ENCODE measurements around the gene ATP2B2. TPM values are rescaled to one million over a fixed set of nuclear protein-coding genes. Genes with fewer than 3 reads are reported as not detected.

The ATP2B2 gene
- total RNA-seq, 1 experiment from 2014 or later = 0.22 TPM

DNA sequence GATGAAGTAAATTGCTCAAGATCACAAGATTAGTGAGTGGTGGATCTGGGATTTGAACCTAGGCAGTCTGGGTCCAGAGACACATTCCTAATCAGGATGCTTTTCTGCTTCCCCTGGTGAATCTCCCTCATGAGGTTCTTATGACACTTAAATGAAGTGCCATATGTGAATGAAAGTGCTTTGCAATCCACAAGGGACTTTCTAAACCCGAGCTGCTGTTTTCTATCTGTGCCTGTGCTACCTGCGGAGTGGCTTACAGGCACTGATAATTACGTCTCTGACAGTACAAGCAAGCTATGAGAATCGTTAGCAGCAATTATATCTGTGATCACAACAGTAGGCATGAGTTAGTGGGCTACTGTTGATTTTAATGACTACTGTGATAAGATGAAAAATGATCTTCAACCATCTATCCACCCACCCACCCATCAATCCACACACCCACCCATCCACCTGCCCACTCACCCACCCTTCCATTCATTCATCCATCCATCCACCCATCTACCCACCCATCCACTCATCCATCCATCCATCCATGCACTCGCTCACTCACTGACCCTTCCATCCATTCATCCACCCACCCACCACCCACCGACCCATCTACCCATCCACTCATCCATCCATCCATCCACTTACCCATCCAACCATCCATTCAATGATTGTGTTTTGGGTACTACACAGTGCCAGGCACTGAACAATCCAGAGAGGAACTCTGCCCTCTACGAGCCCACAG, 51.8 kb downstream of the ATP2B2 start:
- Histone ChIP-seq H3K9me2 (replicated peaks; ENCODE audit: insufficient read depth, low read length) (no peaks in the 10 kb centered on the region), H3K9me3 (ENCODE audit: low read length) (no peaks in the 10 kb centered on the region), H3K9ac (ENCODE audit: low read length) (no peak overlapping the region), H2AFZ (ENCODE audit: low read length) (no peak overlapping the region), H3K36me3 (ENCODE audit: insufficient read depth, low read length) (no peaks in the 10 kb centered on the region), H4K20me1 (ENCODE audit: insufficient read depth, low read depth, low read length) (0 out of 2 replicates have a peak, but pooled peaks cover 7% of the 10 kb centered on the region), H3K27me3 (ENCODE audit: low read length) (no peaks in the 10 kb centered on the region), H3K27ac (ENCODE audit: low read length) (no peak overlapping the region), H3K4me2 (ENCODE audit: low read depth, low read length, poor library complexity, severe bottlenecking) (no peak overlapping the region), H3K4me1 (ENCODE audit: low read length) (peaks cover 44% of the 10 kb centered on the region), H3K4me3 (ENCODE audit: low read length) (no peak overlapping the region), H3K79me2 (ENCODE audit: low read length) (no peaks in the 10 kb centered on the region)
- no peak for DNase-seq

DNA sequence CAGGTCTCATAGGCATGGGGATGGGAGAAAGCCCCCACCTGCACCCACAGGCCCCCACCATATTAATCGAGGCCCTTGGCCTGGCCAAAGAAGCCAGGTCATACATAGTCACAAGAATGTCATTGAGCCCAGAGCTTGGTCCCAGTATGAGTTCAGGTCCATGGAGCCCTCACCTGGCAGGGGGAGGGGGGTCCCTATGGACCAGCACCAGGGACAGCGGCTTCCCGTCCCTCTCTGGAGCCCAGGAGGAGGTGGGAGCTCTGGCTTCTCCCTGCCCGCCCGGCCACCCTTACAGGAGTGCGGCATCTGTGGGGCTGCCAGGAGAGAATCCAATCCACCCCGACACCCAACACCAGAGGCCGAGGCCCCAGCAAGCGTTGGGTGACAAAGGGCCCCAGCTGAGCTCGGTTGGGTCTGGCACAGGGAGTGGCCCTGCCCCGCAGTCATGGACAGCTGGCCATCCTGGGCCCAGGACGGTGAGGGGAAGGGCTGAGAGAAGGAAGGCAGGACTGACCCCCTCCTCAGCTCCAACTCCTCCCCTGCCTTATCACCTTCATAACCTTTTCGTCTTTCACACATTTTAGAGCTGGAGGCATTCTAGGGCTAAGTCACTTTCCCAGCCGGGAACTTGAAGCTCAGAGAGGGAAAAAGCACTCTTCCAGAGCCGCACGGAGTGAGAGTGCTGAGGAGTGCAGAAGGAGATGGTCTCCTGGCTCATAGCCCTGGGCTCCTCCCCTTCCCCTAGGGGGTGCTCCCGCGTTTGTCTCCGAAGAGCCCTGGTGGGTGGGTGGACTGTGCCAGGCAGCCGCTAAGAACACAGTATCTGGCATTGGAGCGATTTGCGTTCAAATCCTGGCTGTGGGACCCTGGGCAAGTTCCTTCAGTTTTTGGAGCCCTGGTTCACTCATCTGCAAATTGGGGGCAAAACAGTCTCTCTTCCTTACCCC, 54.6 kb downstream of the ATP2B2 start:
- no peak overlapping the region for H3K9ac ChIP-seq (ENCODE audit: low read length)
- no peaks in the 10 kb centered on the region for H3K9me3 ChIP-seq (ENCODE audit: low read length)
- peaks cover 21% of the 10 kb centered on the region for H3K4me1 ChIP-seq (ENCODE audit: low read length)
- H2AFZ ChIP-seq (ENCODE audit: low read length) = no peak overlapping the region
- H3K4me3 ChIP-seq (ENCODE audit: low read length) = no peak overlapping the region
- no peaks in the 10 kb centered on the region for H3K36me3 ChIP-seq (ENCODE audit: insufficient read depth, low read length)
- no peaks in the 10 kb centered on the region for H3K9me2 ChIP-seq (replicated peaks; ENCODE audit: insufficient read depth, low read length)
- H3K27me3 ChIP-seq (ENCODE audit: low read length) = no peaks in the 10 kb centered on the region
- no peak for DNase-seq
- 0 out of 2 replicates have a peak, but pooled peaks cover 17% of the 10 kb centered on the region for H4K20me1 ChIP-seq (ENCODE audit: insufficient read depth, low read depth, low read length)
- H3K4me2 ChIP-seq (ENCODE audit: low read depth, low read length, poor library complexity, severe bottlenecking) = no peak overlapping the region
- H3K27ac ChIP-seq (ENCODE audit: low read length) = no peak overlapping the region
- H3K79me2 ChIP-seq (ENCODE audit: low read length) = no peaks in the 10 kb centered on the region

DNA sequence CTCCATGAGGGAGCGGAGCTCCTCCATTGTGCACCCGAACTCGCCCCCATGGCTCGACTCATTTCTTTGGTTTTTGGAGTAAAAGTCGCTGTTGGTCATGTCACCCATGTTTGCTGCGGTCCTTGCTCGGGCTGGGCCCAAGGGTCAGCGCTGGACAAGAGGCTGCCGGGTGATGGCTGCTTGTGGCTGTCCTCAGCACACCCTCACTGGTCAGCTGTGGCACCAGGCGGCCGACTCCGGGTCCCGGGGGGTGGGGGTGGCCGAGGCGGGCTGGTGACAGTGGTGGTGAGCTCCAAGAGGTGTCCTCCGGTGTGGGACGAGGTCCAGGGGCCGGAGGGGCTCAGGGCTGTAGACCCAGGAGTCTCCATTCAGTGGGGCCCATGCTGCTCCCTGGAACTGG, 56.0 kb downstream of the ATP2B2 start:
- DNase-seq = no peak
- no peaks in the 10 kb centered on the region for H3K36me3 ChIP-seq (ENCODE audit: insufficient read depth, low read length)
- no peak overlapping the region for H3K27ac ChIP-seq (ENCODE audit: low read length)
- no peaks in the 10 kb centered on the region for H3K27me3 ChIP-seq (ENCODE audit: low read length)
- H3K4me2 ChIP-seq (ENCODE audit: low read depth, low read length, poor library complexity, severe bottlenecking) = no peak overlapping the region
- H3K9me3 ChIP-seq (ENCODE audit: low read length) = no peaks in the 10 kb centered on the region
- no peaks in the 10 kb centered on the region for H3K9me2 ChIP-seq (replicated peaks; ENCODE audit: insufficient read depth, low read length)
- H3K4me1 ChIP-seq (ENCODE audit: low read length) = peaks cover 28% of the 10 kb centered on the region
- H3K9ac ChIP-seq (ENCODE audit: low read length) = no peak overlapping the region
- H3K4me3 ChIP-seq (ENCODE audit: low read length) = no peak overlapping the region
- H3K79me2 ChIP-seq (ENCODE audit: low read length) = no peaks in the 10 kb centered on the region
- no peak overlapping the region for H2AFZ ChIP-seq (ENCODE audit: low read length)
- H4K20me1 ChIP-seq (ENCODE audit: insufficient read depth, low read depth, low read length) = 0 out of 2 replicates have a peak, but pooled peaks cover 17% of the 10 kb centered on the region

DNA sequence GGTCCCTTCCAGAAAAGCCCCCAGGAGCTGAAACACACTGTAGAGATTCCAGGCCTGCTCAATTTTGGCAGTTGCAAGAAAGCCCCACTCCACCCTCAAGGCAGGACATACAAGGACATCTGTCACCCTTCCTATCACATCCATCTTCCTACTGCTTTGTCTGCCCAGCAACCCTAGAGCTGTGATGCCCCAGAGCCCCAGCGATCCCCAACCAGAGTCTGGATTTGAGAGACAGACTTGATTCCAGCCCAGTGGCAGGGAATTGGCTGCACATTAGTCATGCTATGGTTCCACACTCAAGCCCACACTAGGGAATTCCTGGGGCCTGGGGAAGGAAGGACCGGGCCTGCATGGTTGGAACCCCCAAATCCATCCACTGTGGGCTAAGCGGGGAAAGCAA, 56.8 kb downstream of the ATP2B2 start:
- Histone ChIP-seq H3K4me3 (ENCODE audit: low read length) (no peak overlapping the region), H3K27ac (ENCODE audit: low read length) (no peak overlapping the region)
- DNase-seq = no peak

DNA sequence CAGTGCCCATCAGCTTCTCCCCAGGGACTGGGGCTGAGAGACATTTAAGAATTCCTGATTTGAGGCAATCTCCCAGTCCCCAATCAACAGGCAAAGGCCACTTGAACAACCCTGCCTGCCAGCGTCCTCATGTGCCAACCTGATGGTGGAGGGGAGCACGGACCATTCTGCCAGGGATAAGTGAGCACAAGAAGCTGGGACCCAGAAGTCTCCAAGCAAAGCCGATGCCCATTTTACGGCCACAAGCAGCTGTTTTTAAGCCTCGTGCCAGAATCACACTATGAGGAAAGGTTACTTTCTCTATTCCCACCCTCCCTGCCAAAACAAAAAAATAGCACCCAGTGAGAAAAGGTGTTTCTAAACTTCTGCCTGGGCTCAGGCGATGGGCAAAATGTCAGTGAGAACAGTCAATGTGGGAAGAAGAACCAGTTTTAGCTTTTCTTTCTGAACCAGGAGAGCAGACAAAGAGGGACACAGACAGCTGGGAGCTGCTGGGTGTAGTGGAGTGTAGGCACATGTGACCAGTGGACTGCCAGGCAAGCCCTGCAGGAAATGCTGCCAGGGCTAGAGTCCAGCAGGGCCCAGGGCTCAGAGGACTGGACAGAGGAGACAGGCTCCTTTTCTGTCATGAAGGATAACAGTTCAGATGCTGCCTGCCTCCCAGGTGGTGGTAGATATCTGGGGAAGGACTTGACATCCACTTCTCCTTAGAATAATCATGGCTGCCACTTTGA, 57.7 kb downstream of the ATP2B2 start:
- no peak for DNase-seq
- Histone ChIP-seq H3K4me2 (ENCODE audit: low read depth, low read length, poor library complexity, severe bottlenecking) (no peak overlapping the region), H3K9me3 (ENCODE audit: low read length) (no peaks in the 10 kb centered on the region), H3K9ac (ENCODE audit: low read length) (no peak overlapping the region), H3K27ac (ENCODE audit: low read length) (no peak overlapping the region), H3K36me3 (ENCODE audit: insufficient read depth, low read length) (no peaks in the 10 kb centered on the region), H3K4me1 (ENCODE audit: low read length) (peaks cover 13% of the 10 kb centered on the region), H4K20me1 (ENCODE audit: insufficient read depth, low read depth, low read length) (0 out of 2 replicates have a peak, but pooled peaks cover 17% of the 10 kb centered on the region), H3K79me2 (ENCODE audit: low read length) (no peaks in the 10 kb centered on the region), H3K4me3 (ENCODE audit: low read length) (no peak overlapping the region), H2AFZ (ENCODE audit: low read length) (no peak overlapping the region), H3K27me3 (ENCODE audit: low read length) (no peaks in the 10 kb centered on the region), H3K9me2 (replicated peaks; ENCODE audit: insufficient read depth, low read length) (no peaks in the 10 kb centered on the region)

More for the DNA sequence above, 56.8 kb downstream of the ATP2B2 start:
- Histone ChIP-seq H3K9me2 (replicated peaks; ENCODE audit: insufficient read depth, low read length) (no peaks in the 10 kb centered on the region), H3K4me1 (ENCODE audit: low read length) (peaks cover 20% of the 10 kb centered on the region), H2AFZ (ENCODE audit: low read length) (no peak overlapping the region), H3K9me3 (ENCODE audit: low read length) (no peaks in the 10 kb centered on the region), H3K4me2 (ENCODE audit: low read depth, low read length, poor library complexity, severe bottlenecking) (no peak overlapping the region), H3K79me2 (ENCODE audit: low read length) (no peaks in the 10 kb centered on the region), H3K36me3 (ENCODE audit: insufficient read depth, low read length) (no peaks in the 10 kb centered on the region), H3K27me3 (ENCODE audit: low read length) (no peaks in the 10 kb centered on the region), H4K20me1 (ENCODE audit: insufficient read depth, low read depth, low read length) (0 out of 2 replicates have a peak, but pooled peaks cover 17% of the 10 kb centered on the region), H3K9ac (ENCODE audit: low read length) (no peak overlapping the region)

DNA sequence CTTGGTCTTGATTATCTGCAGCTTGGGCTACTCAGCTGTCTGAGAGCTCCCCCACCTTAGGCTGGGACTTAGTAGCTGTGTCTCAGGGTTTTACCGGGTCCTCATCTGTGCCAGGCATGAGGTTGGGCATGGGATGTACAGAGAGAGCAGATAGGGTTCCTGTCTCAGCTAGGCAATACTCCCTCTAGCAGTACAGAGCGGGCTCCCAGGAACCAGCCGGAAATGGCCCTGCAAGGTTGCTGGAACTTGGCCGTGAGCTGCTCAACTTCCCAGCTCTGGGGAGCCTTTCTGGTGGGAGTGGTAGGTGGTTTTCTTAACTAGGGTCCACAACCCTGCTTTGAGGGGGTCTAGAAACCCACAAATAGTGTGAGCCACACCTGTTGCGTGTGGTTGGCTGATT, 58.3 kb downstream of the ATP2B2 start:
- H2AFZ ChIP-seq (ENCODE audit: low read length) = no peak overlapping the region
- H3K9ac ChIP-seq (ENCODE audit: low read length) = no peak overlapping the region
- H3K9me3 ChIP-seq (ENCODE audit: low read length) = no peaks in the 10 kb centered on the region
- DNase-seq = no peak
- no peak overlapping the region for H3K4me3 ChIP-seq (ENCODE audit: low read length)
- no peaks in the 10 kb centered on the region for H3K9me2 ChIP-seq (replicated peaks; ENCODE audit: insufficient read depth, low read length)
- no peaks in the 10 kb centered on the region for H3K36me3 ChIP-seq (ENCODE audit: insufficient read depth, low read length)
- 0 out of 2 replicates have a peak, but pooled peaks cover 17% of the 10 kb centered on the region for H4K20me1 ChIP-seq (ENCODE audit: insufficient read depth, low read depth, low read length)
- peaks cover 13% of the 10 kb centered on the region for H3K4me1 ChIP-seq (ENCODE audit: low read length)
- H3K4me2 ChIP-seq (ENCODE audit: low read depth, low read length, poor library complexity, severe bottlenecking) = no peak overlapping the region
- no peaks in the 10 kb centered on the region for H3K79me2 ChIP-seq (ENCODE audit: low read length)
- no peaks in the 10 kb centered on the region for H3K27me3 ChIP-seq (ENCODE audit: low read length)
- no peak overlapping the region for H3K27ac ChIP-seq (ENCODE audit: low read length)

DNA sequence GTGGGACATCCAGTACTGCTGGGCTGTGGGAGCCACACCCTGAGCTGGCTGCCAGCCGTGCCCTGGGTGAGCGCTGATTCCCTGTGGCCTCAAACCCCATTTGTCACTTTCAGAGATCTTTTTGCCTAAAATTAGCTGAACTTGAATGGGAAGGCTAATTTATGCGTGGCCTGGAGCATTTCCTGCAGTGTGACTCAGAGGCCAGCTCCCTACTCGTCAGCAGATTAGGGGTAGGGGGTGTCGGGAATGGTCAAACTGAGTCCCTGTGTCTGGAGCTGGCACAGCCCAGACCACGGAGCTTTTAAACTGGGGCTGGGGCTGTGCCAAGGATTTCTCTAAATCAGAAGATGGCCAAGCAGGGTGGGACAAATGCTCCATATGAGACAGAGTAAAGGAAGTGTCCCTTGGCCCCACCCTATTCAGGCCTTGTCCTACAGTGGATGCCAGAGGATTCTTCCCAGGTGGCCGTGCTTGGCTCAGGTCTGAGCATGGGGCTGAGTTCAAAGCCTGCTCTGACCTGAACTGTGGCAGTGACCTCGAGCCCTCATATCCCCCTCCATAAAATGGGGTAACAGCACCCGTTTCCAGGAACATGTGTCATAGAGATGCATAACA, 59.7 kb downstream of the ATP2B2 start:
- no peaks in the 10 kb centered on the region for H3K9me2 ChIP-seq (replicated peaks; ENCODE audit: insufficient read depth, low read length)
- no peak overlapping the region for H3K27ac ChIP-seq (ENCODE audit: low read length)
- no peaks in the 10 kb centered on the region for H3K79me2 ChIP-seq (ENCODE audit: low read length)
- 0 out of 2 replicates have a peak, but pooled peaks cover 10% of the 10 kb centered on the region for H4K20me1 ChIP-seq (ENCODE audit: insufficient read depth, low read depth, low read length)
- H3K4me2 ChIP-seq (ENCODE audit: low read depth, low read length, poor library complexity, severe bottlenecking) = no peak overlapping the region
- H2AFZ ChIP-seq (ENCODE audit: low read length) = no peak overlapping the region
- no peaks in the 10 kb centered on the region for H3K27me3 ChIP-seq (ENCODE audit: low read length)
- peaks cover 13% of the 10 kb centered on the region for H3K4me1 ChIP-seq (ENCODE audit: low read length)
- H3K36me3 ChIP-seq (ENCODE audit: insufficient read depth, low read length) = no peaks in the 10 kb centered on the region
- no peak overlapping the region for H3K4me3 ChIP-seq (ENCODE audit: low read length)
- H3K9ac ChIP-seq (ENCODE audit: low read length) = no peak overlapping the region
- DNase-seq = no peak
- no peaks in the 10 kb centered on the region for H3K9me3 ChIP-seq (ENCODE audit: low read length)

All from Karpas-422 (cell line).